Measurements from ENCODE around the gene ZNF268. TPM values are rescaled to one million over a fixed set of nuclear protein-coding genes. Genes with fewer than 3 reads are reported as not detected.
"Not testable (repeated sequence)": the region's sequence is repeated elsewhere in the genome, so short reads cannot be mapped to it uniquely, and the experiment has no call there.

The ZNF268 gene
- polyA plus RNA-seq, 1 donor = 6.8 TPM

DNA sequence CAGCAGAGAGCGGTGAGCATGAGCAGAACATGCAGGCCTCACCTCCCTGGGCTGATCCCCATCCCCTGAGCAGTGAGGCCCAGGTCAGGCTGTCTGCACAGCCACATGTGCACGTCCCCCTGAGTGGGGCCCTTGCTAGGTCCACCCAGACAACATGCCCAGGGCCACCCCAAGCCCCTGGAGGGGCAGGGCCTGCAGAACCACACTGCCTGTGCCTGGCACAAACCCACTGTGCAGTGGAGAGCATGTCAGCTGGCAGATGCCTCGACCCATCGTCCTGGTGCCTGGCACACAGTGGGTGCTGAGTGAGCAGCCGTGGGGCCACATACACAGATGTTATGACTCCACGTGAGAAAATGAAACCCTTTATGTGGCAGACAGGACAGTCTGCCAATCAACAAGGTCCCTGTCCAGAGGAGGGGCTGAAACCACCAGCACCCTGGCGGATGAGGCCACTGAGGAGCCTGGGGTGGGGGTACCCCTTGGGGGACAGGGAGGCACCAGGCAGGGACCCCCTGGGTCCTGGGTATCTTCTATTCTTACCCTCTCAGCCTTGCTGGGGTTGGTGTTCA, 46.1 kb downstream of the ZNF268 start:
- no peak for DNase-seq (ENCODE audit: low read depth)

DNA sequence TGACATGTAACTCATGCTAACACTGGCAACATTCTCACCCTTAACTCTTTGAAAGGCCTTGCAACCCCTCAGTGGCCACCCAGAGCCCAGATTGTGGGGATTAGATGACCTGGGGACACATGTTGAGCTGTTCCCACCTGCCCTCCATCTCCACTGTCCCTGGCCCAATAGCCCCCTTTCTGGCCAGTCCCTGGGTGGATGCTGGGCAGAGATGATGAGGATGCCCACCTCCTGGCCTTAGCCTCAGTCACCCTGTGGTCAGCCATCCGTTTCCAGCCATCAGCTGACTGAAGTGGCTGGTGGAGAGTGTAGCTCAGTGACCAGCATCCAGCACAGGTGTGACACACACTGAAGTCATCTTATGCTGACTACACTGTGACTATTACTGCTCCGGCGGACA, 49.7 kb downstream of the ZNF268 start:
- no peak for DNase-seq (ENCODE audit: low read depth)

DNA sequence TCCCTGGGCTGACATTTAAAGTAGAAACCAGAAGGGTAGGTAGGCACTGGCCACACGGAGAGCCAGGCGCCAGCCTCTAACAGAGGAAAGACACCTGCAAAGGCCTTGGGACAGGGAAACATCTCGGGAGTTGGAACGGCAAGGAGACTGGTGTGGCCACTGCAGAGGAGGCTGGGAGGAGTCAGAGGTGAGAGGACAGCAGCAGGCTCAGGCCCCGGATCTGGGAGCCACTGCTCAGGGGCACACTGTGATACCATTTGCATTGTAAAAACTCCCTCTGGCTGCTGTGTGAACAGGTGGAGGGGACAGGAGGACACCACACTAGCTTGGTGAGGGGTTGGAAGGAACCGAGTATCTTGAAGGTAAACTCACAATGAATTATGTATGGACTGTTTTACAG, 51.7 kb downstream of the ZNF268 start:
- no peak for DNase-seq (ENCODE audit: low read depth)

DNA sequence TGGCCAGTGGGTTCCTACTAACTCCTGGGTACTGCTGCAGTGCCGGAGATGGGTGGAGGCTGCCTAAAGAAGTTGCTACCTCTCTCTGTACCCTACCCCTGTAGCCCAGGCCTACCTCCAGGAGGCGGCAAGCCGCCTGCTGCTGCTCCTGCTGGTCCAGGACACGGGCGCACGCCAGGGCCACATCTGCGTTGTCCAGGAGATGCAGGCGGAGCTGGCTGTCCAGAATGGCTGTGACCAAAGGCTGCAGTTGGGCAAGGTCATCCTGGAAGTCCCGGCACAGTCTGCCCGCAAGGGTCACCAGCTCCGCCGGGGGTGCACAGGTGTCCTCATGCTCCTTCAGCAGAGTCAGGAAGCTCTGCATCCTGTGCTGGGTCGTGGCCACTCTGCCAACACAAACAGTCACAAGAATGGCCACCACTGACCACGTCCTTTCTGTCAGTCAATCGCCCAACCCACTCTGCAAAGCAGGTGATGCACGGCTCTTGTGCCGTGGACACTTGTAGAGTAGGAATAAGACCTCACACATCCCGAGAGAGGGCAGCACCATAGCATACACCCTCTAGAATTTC, 52.8 kb downstream of the ZNF268 start:
- DNase-seq (ENCODE audit: low read depth) = no peak

DNA sequence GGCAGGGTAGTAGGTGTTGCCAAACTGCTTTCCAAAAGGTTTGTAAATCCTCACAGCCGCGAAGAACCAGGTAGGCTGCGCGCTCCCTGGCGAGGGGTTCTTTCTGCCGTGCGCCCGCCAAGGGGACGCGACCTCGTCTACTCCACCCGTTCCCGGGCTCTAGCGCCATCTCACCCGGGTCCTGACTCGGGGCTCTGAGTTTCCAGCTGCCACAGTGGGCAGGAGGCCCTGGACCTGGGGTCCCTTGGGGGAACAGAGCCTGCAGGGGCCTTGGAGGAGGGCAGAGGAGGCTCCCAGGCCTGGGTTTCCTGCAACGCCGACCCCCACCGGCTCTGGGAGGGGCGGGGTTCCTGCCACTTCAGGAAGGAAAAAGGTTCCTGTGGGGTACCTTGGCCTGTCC, 53.7 kb downstream of the ZNF268 start:
- no peak for DNase-seq (ENCODE audit: low read depth)

DNA sequence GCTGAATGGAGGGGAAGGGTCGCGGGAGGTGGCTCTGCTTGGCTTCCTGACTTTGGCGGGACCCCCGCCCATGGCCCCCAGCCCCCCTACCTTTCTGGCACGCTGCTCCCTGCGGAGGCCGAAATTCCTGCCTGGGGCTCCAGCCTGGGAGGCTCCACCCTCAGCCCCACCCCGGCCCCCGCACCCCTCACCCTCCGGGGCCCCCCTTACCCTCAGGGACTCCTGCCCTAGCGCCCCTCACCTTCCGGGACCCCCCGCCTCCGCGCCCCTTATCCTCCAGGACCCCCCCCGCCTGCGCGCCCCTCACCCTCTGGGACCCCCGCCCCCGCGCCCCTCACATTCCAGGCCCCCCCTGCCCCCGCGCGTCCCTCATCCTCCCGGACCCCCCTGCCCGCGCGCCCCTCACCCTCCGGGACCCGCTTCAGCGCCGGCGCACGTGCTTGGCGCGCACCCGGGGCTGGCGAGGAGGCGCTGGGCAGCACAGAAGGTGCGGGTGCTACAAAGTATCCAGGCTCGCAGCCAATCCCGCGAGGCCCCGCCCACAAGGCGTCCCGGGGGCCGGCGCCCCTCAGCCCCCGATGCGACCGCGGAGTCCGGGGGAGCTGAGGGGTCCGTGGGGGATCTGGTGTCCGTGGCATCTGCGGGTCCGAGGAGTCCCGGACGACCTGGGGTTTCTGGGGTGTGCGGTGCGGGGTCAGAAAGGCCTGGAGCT, 54.3 kb downstream of the ZNF268 start, which contains the start of gene ANHX:
TSS of gene ANHX (minus strand) at position 477 of the 712 bp plus-strand sequence. CDS start 1,521 bp downstream, outside the sequence.
- DNase-seq (ENCODE audit: low read depth) = no peak

DNA sequence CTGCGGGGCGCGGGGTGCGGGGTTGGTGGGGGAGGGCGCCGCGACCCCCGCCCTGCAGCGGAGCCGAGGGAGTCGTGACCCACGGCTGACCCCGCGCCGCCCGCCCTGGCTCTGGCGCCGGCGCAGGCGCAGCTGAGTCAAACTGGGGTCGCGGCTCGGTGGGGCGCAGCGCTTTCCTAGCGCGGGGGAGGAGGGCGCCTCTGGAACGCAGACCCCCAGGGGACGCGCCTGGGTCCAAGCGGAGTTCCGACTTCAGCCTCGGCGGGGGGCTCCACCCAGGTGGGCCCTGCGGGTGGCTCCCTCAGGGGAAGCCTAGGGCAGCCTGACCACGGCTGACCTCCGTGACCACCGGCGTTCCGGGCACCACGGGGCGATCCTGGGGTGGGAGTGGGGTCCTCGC, 54.8 kb downstream of the ZNF268 start:
- no peak for DNase-seq (ENCODE audit: low read depth)

DNA sequence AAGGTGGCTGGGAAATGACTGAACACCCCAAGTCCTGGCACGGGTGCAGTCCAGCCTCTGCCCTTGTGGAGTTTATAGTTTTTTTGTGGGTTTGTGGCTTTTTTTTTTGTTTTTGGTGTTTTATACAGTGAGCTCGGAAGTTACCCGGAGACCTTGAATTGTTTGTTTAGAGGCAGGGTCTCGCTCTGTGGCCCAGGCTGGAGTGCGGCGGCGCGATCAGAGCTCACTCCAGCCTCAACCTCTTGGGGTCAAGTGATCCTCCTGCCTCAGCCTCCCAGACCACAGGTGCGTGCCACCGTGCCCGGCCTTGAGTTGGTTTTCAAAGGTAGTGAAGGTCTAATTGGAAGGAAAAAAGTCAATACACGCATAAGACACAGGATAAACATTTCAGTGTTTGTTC, 55.3 kb downstream of the ZNF268 start:
- DNase-seq (ENCODE audit: low read depth) = no peak

DNA sequence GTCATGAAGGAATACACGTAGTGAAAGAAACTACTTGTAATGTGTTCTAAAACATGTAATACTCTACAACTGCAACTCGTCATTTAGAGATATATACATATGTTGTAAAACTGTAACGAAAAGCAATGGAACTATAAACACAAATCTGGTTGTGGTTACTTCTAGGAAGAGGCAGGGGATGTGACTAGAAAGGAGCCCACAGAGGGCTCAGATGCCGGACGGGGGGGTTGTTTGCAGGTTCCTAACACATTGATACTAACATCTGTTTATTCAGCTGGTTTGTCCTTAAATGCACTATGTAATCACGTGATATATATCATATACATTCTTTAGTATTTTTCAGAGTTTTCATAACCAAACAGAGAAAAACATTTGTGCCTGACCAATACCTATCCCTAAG, 70.4 kb downstream of the ZNF268 start:
- no peak for DNase-seq (ENCODE audit: low read depth)

DNA sequence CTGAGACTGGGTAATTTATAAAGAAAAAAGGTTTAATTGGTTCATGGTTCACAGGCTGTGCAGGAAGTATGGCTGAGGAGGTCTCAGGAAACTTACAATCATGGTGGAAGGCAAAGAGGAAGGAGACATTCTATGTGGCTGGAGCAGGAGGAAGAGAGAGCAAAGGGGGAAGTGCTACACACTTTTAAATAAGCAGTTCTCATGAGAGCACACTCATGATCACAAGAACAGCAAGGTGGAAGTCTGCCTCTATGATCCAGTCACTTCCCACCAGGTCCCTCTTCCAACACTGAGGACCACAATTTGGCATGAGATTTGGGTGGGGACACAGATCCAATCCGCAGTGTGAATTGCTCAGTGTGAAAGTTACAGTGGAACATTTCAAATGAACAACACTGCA, 74.5 kb downstream of the ZNF268 start:
- not testable (repeated sequence) for DNase-seq (ENCODE audit: low read depth)

DNA sequence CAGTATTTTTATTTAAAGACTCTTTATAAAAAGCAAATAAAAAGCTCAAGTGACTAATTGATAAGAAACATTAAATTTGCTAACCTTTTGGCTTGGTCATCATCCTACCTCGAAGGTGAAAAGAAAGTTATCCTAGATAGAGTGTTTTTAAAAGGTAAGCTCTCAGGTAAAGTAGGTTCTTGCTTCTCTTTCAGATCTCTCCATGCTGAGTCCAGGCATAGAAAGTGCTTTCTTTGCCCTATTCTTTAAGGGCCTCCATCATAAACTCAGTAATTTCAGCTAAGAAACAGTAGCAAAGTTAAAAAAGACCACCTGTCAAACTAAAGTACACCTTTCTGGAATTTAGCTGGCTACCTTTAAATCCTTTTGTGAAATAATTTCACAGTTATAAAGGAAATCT, 75.0 kb downstream of the ZNF268 start:
- DNase-seq (ENCODE audit: low read depth) = no peak

DNA sequence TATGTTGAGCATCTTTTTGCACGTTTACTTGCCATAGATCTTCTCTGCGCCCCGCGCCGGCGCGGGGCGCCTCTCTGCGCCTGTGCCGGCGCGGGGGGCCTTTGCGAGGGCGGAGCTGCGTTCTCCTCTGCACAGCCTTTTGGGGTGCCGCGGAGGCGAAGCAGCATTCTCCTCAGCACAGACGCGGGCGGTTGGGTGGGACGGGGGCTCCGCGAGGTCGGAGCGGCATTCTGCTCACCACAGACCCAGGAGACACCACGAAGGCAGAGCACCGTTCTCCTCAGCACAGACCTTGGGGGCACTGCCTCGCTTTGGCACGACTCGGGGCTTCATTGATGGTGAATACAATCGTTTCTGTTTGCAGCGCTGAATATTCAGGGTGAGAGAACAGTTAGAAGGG, 82.9 kb downstream of the ZNF268 start:
- no peak for DNase-seq (ENCODE audit: low read depth)

Other genes starting within 250 kb of the ZNF268 start
- 12.4 TPM for gene ZNF605, start 225.2 kb upstream of the ZNF268 start, polyA plus RNA-seq (ENCODE audit: insufficient read length)
- gene ZNF26, start 195.1 kb upstream of the ZNF268 start, polyA plus RNA-seq (ENCODE audit: insufficient read length) = 8.5 TPM
- 24.1 TPM for gene ZNF84, start 144.0 kb upstream of the ZNF268 start, polyA plus RNA-seq (ENCODE audit: insufficient read length)
- 16.0 TPM for gene ZNF140, start 100.6 kb upstream of the ZNF268 start, polyA plus RNA-seq (ENCODE audit: insufficient read length)
- gene ZNF891, start 51.2 kb upstream of the ZNF268 start, polyA plus RNA-seq (ENCODE audit: insufficient read length) = 2.2 TPM
- gene ZNF10, start 50.9 kb upstream of the ZNF268 start, polyA plus RNA-seq (ENCODE audit: insufficient read length) = 6.8 TPM
- gene ANHX, start 54.4 kb downstream of the ZNF268 start, polyA plus RNA-seq (ENCODE audit: insufficient read length) = not detected